KMS-11 (cell line): Measurements from ENCODE around the gene ARL15.

Experiments
- H2AFZ ChIP-seq: fragments of 200-600 bp; sonication (generic); 2 replicates; pipeline ENCODE4 v1.6.1; 2016; ENCODE audit warnings: antibody characterized with exemption, mixed run types, low read depth
- H3K27ac ChIP-seq: fragments of 200-600 bp; sonication (generic); 2 replicates; pipeline ENCODE4 v1.6.1; 2016; ENCODE audit warnings: mild to moderate bottlenecking, mixed run types
- H3K27me3 ChIP-seq: fragments of 200-600 bp; sonication (generic); 2 replicates; pipeline ENCODE4 v1.6.1; 2017; ENCODE audit warnings: mild to moderate bottlenecking, low read depth, mixed run types, moderate library complexity; ENCODE audit not compliant: insufficient read depth
- H3K36me3 ChIP-seq: fragments of 200-600 bp; sonication (generic); 2 replicates; pipeline ENCODE4 v1.6.1; 2017; ENCODE audit warnings: mild to moderate bottlenecking, mixed run types; ENCODE audit not compliant: insufficient read depth
- H3K4me1 ChIP-seq: fragments of 200-600 bp; sonication (generic); 2 replicates; pipeline ENCODE4 v1.6.1; 2016; ENCODE audit warnings: mild to moderate bottlenecking, low read depth, mixed run types; ENCODE audit not compliant: poor library complexity, severe bottlenecking
- H3K4me2 ChIP-seq: fragments of 200-600 bp; sonication (generic); 2 replicates; pipeline ENCODE4 v1.7.0; 2016; ENCODE audit warnings: mild to moderate bottlenecking, mixed run types
- H3K4me3 ChIP-seq: fragments of 200-600 bp; sonication (generic); IDR thresholded peaks from 2 replicates; pipeline ENCODE4 v1.6.1; 2017; ENCODE audit warnings: low read depth, low read length, mixed read lengths; ENCODE audit not compliant: insufficient read depth
- H3K79me2 ChIP-seq: fragments of 200-600 bp; sonication (generic); 2 replicates; pipeline ENCODE4 v1.6.1; 2016; ENCODE audit warnings: low read depth, mixed run types; ENCODE audit not compliant: insufficient read depth
- H3K9ac ChIP-seq: fragments of 200-600 bp; sonication (generic); 2 replicates; pipeline ENCODE4 v1.6.1; 2016; ENCODE audit warnings: mild to moderate bottlenecking, mixed run types
- H4K20me1 ChIP-seq: fragments of 200-600 bp; sonication (generic); 2 replicates; pipeline ENCODE4 v1.6.1; 2016; ENCODE audit warnings: mild to moderate bottlenecking, mixed run types; ENCODE audit not compliant: insufficient read depth
- CTCF ChIP-seq: fragments of 200-600 bp; sonication (generic); conservative IDR thresholded peaks from 2 replicates; pipeline ENCODE4 v1.6.1; 2017; ENCODE audit warnings: low read depth, mild to moderate bottlenecking, antibody characterized with exemption, low read length, moderate library complexity, mixed read lengths

The ARL15 gene

GRCh38 chr5:54257366-54258118 is 52.8 kb downstream of the ARL15 start:
- no peak overlapping the region for H2AFZ ChIP-seq
- no peak overlapping the region; the same call in 1 of the 2 replicates for H3K4me2 ChIP-seq
- peaks cover 20% of the 10 kb centered on the region for H3K4me1 ChIP-seq
- H3K4me3 ChIP-seq, result no peak overlapping the region
- 0 out of 2 replicates have a peak, but pooled peaks cover 5% of the 10 kb centered on the region for H3K79me2 ChIP-seq
- TF ChIP-seq CTCF, result no peak
- H3K27ac ChIP-seq, result no peak overlapping the region
- no peaks in the 10 kb centered on the region for H3K36me3 ChIP-seq
- H4K20me1 ChIP-seq, result no peaks in the 10 kb centered on the region
- H3K9ac ChIP-seq, result no peak overlapping the region
- H3K27me3 ChIP-seq, result no peaks in the 10 kb centered on the region

- Histone ChIP-seq H3K9ac (no peak overlapping the region), H4K20me1 (no peaks in the 10 kb centered on the region), H3K27me3 (no peaks in the 10 kb centered on the region), H3K36me3 (no peaks in the 10 kb centered on the region), H3K79me2 (0 out of 2 replicates have a peak, but pooled peaks cover 5% of the 10 kb centered on the region), H3K4me2 (no peak overlapping the region), H3K4me3 (no peak overlapping the region), H2AFZ (no peak overlapping the region), H3K4me1 (peaks cover 21% of the 10 kb centered on the region), H3K27ac (no peak overlapping the region)
- no peak for TF ChIP-seq CTCF
These were observed 55.7 kb downstream of the ARL15 start for GRCh38 chr5:54254482-54255198.

- Histone ChIP-seq H3K4me2 (no peak overlapping the region), H3K79me2 (0 out of 2 replicates have a peak, but pooled peaks cover 5% of the 10 kb centered on the region), H3K4me1 (peaks cover 20% of the 10 kb centered on the region)
These were observed 58.4 kb downstream of the ARL15 start for GRCh38 chr5:54251981-54252380.

More at GRCh38 chr5:54251981-54252380, 58.4 kb downstream of the ARL15 start:
- H3K4me3 ChIP-seq, result no peak overlapping the region
- H3K9ac ChIP-seq, result no peak overlapping the region
- TF ChIP-seq CTCF, result no peak
- H3K27me3 ChIP-seq, result no peaks in the 10 kb centered on the region
- H3K36me3 ChIP-seq, result no peaks in the 10 kb centered on the region
- H4K20me1 ChIP-seq, result no peaks in the 10 kb centered on the region
- no peak overlapping the region for H3K27ac ChIP-seq
- H2AFZ ChIP-seq, result no peak overlapping the region
